ENCODE results near the gene RIMS4. TPM values are rescaled to one million over a fixed set of nuclear protein-coding genes. Genes with fewer than 3 reads are reported as not detected.

Gene RIMS4
- 0.85 TPM for polyA plus RNA-seq (2013, experiment 1 of 2)
- polyA plus RNA-seq (2013, experiment 2 of 2) = 0.66 TPM

- Histone ChIP-seq H3K4me1 (ENCODE audit: control insufficient read depth, insufficient read depth, low read length, poor library complexity, severe bottlenecking) (peaks cover 3% of the 10 kb centered on the region), H3K9me3 (ENCODE audit: control insufficient read depth, low read length) (no peaks in the 10 kb centered on the region), H3K27ac (ENCODE audit: low read depth, low read length, severe bottlenecking) (no peak within 1 kb of the TSS), H3K36me3 (ENCODE audit: control insufficient read depth, insufficient read depth, low read length) (no peaks in the 10 kb centered on the region), H3K4me3 (ENCODE audit: extremely low read depth, insufficient read depth, low read length, poor library complexity, severe bottlenecking) (peak within 1 kb of the TSS; percentile 34)
- WGBS, 2 experiments (ENCODE audit: insufficient coverage in 2 of 2) = 9% methylated on average over 56 to 57 of the region's 89 CpGs
Measured at GRCh38 chr20:44810391-44811149, at the start of gene RIMS4. Gene RIMS4, minus strand, starts transcription at chr20:44810546. Its CDS starts 275 bp downstream, at chr20:44810271.

DNA sequence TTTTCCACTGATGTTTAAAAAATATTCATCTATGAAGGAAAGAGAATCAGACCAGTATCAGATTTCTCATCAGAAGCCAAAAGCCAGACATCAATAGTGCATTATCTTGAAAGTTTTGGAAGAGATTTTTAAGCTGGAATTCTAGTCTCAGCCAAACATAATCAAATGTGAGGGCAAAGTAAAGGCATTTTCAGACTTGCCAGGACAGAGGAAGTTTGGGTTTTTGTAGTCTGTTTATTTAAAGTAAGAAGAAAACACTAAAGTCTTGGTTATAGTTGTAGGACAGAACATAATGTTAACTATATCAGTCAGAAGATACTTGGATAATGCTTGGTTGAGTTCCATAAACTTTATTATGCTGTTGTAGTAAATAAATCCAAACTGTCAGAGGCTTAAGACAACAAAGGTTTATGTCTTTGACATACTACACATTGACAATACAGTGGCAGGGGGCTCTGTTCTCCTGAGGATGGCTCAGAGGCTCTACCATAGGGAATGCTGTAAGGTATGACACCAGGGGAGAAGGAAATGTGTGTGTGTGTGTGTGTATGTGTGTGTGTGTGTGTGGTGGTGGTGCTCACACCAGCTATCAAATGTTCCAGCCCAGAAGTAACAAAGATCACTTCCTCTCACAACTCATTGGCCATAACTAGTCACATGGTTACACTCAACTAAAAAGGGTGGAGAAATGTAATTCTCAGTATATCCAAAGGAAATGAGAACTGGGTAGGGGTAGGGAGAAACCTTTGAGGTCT is 48.4 kb upstream of the RIMS4 start:
- Histone ChIP-seq H3K4me3 (ENCODE audit: extremely low read depth, insufficient read depth, low read length, poor library complexity, severe bottlenecking) (no peak overlapping the region), H3K27ac (ENCODE audit: low read depth, low read length, severe bottlenecking) (no peak overlapping the region), H3K36me3 (ENCODE audit: control insufficient read depth, insufficient read depth, low read length) (no peaks in the 10 kb centered on the region), H3K9me3 (ENCODE audit: control insufficient read depth, low read length) (no peaks in the 10 kb centered on the region), H3K4me1 (ENCODE audit: control insufficient read depth, insufficient read depth, low read length, poor library complexity, severe bottlenecking) (peaks cover 8% of the 10 kb centered on the region)

GRCh38 chr20:44856856-44857448 is 46.6 kb upstream of the RIMS4 start:
- 93 to 95% methylated on average over 6 of the region's 6 CpGs for WGBS, 2 experiments (ENCODE audit: insufficient coverage in 2 of 2)
- no peak overlapping the region for H3K27ac ChIP-seq (ENCODE audit: low read depth, low read length, severe bottlenecking)
- H3K36me3 ChIP-seq (ENCODE audit: control insufficient read depth, insufficient read depth, low read length) = no peaks in the 10 kb centered on the region
- peaks cover 5% of the 10 kb centered on the region for H3K4me1 ChIP-seq (ENCODE audit: control insufficient read depth, insufficient read depth, low read length, poor library complexity, severe bottlenecking)
- H3K4me3 ChIP-seq (ENCODE audit: extremely low read depth, insufficient read depth, low read length, poor library complexity, severe bottlenecking) = no peak overlapping the region
- H3K9me3 ChIP-seq (ENCODE audit: control insufficient read depth, low read length) = no peaks in the 10 kb centered on the region

DNA sequence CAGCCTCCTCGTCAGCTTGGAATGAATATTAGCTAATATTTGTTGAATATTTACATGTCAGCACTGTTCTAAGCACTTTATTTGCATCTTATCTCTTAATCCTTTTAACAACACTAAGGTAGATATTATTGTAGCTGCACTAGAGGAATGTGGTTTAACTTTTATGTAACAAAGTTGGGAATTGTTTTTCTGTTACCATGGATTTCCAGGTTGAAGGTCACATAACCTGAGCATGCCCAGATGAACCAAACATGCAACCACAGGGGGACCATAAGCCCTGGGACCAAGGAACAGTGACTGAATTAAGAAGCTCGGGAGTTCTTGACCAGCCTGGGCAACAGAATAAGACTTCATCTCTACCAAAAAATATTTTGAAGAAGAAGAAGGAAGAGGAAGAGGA is 46.1 kb upstream of the RIMS4 start:
- no peak overlapping the region for H3K27ac ChIP-seq (ENCODE audit: low read depth, low read length, severe bottlenecking)
- no peak overlapping the region for H3K4me3 ChIP-seq (ENCODE audit: extremely low read depth, insufficient read depth, low read length, poor library complexity, severe bottlenecking)
- no peaks in the 10 kb centered on the region for H3K9me3 ChIP-seq (ENCODE audit: control insufficient read depth, low read length)
- no peaks in the 10 kb centered on the region for H3K36me3 ChIP-seq (ENCODE audit: control insufficient read depth, insufficient read depth, low read length)
- peaks cover 2% of the 10 kb centered on the region for H3K4me1 ChIP-seq (ENCODE audit: control insufficient read depth, insufficient read depth, low read length, poor library complexity, severe bottlenecking)
- WGBS, 2 experiments (ENCODE audit: insufficient coverage in 2 of 2) = no CpG with 5 or more reads among the region's 2 CpGs

DNA sequence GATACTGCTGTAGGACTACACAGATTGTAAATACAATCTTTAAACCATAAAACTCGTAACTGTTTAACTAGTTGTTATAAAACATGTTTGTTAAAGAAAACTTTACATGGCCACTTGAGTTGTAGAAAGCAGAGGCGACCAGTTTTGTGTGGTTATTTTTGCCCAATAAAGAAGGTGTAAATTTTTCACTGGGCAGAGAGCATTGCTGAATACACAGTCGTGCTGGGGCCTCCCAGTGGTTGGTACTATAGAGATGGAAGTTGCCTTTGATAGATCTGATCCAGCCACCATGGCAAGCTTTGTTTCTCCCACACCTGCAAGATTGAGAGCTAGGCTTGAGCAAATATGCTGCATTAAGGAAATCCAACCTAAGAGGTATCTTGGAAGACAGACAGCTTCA is 41.2 kb upstream of the RIMS4 start:
- WGBS, 2 experiments (ENCODE audit: insufficient coverage in 2 of 2) = 57 to 72% methylated on average over 1 to 2 of the region's 3 CpGs
- no peak overlapping the region for H3K27ac ChIP-seq (ENCODE audit: low read depth, low read length, severe bottlenecking)
- no peaks in the 10 kb centered on the region for H3K36me3 ChIP-seq (ENCODE audit: control insufficient read depth, insufficient read depth, low read length)
- no peaks in the 10 kb centered on the region for H3K4me1 ChIP-seq (ENCODE audit: control insufficient read depth, insufficient read depth, low read length, poor library complexity, severe bottlenecking)
- no peak overlapping the region for H3K4me3 ChIP-seq (ENCODE audit: extremely low read depth, insufficient read depth, low read length, poor library complexity, severe bottlenecking)
- no peaks in the 10 kb centered on the region for H3K9me3 ChIP-seq (ENCODE audit: control insufficient read depth, low read length)

DNA sequence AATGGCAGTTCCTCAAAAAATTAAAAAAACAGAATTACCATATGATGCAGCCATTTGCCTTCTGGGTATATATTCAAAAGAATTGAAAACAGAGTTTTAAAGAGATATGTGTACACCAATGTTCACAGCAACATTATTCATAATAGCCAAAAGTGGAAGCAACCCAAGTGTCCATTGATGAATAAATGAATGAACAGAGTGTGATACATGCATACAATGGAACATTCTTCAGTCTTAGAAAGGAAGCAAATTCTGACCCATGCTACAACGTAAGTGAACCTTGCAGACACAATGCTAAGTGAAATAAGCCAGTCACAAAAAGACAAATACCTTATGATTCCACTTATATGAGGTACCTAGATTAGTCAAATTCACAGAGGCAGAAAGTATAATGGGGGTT is 40.5 kb upstream of the RIMS4 start:
- no peaks in the 10 kb centered on the region for H3K36me3 ChIP-seq (ENCODE audit: control insufficient read depth, insufficient read depth, low read length)
- no peak overlapping the region for H3K4me3 ChIP-seq (ENCODE audit: extremely low read depth, insufficient read depth, low read length, poor library complexity, severe bottlenecking)
- WGBS, 2 experiments (ENCODE audit: insufficient coverage in 2 of 2) = no CpG with 5 or more reads among the region's 1 CpG
- no peak overlapping the region for H3K27ac ChIP-seq (ENCODE audit: low read depth, low read length, severe bottlenecking)
- no peaks in the 10 kb centered on the region for H3K9me3 ChIP-seq (ENCODE audit: control insufficient read depth, low read length)
- no peaks in the 10 kb centered on the region for H3K4me1 ChIP-seq (ENCODE audit: control insufficient read depth, insufficient read depth, low read length, poor library complexity, severe bottlenecking)

GRCh38 chr20:44850272-44850671 is 39.9 kb upstream of the RIMS4 start:
- Histone ChIP-seq H3K9me3 (ENCODE audit: control insufficient read depth, low read length) (no peaks in the 10 kb centered on the region), H3K4me3 (ENCODE audit: extremely low read depth, insufficient read depth, low read length, poor library complexity, severe bottlenecking) (no peak overlapping the region), H3K36me3 (ENCODE audit: control insufficient read depth, insufficient read depth, low read length) (no peaks in the 10 kb centered on the region), H3K4me1 (ENCODE audit: control insufficient read depth, insufficient read depth, low read length, poor library complexity, severe bottlenecking) (no peaks in the 10 kb centered on the region), H3K27ac (ENCODE audit: low read depth, low read length, severe bottlenecking) (no peak overlapping the region)
- 75 to 91% methylated on average over 2 to 3 of the region's 3 CpGs for WGBS, 2 experiments (ENCODE audit: insufficient coverage in 2 of 2)

GRCh38 chr20:44849703-44850102 is 39.4 kb upstream of the RIMS4 start:
- Histone ChIP-seq H3K27ac (ENCODE audit: low read depth, low read length, severe bottlenecking) (no peak overlapping the region), H3K9me3 (ENCODE audit: control insufficient read depth, low read length) (no peaks in the 10 kb centered on the region), H3K36me3 (ENCODE audit: control insufficient read depth, insufficient read depth, low read length) (no peaks in the 10 kb centered on the region), H3K4me3 (ENCODE audit: extremely low read depth, insufficient read depth, low read length, poor library complexity, severe bottlenecking) (no peak overlapping the region), H3K4me1 (ENCODE audit: control insufficient read depth, insufficient read depth, low read length, poor library complexity, severe bottlenecking) (no peaks in the 10 kb centered on the region)
- WGBS, 2 experiments (ENCODE audit: insufficient coverage in 2 of 2) = 100% methylated on average over 1 of the region's 1 CpG; no CpG with 5 or more reads in 1 of the 2 experiments

GRCh38 chr20:44848254-44849015 is 38.1 kb upstream of the RIMS4 start:
- H3K36me3 ChIP-seq (ENCODE audit: control insufficient read depth, insufficient read depth, low read length) = no peaks in the 10 kb centered on the region
- H3K4me1 ChIP-seq (ENCODE audit: control insufficient read depth, insufficient read depth, low read length, poor library complexity, severe bottlenecking) = no peaks in the 10 kb centered on the region
- no peaks in the 10 kb centered on the region for H3K9me3 ChIP-seq (ENCODE audit: control insufficient read depth, low read length)
- 77 to 100% methylated on average over 2 to 3 of the region's 4 CpGs for WGBS, 2 experiments (ENCODE audit: insufficient coverage in 2 of 2)
- H3K27ac ChIP-seq (ENCODE audit: low read depth, low read length, severe bottlenecking) = no peak overlapping the region
- no peak overlapping the region for H3K4me3 ChIP-seq (ENCODE audit: extremely low read depth, insufficient read depth, low read length, poor library complexity, severe bottlenecking)

- Histone ChIP-seq H3K27ac (ENCODE audit: low read depth, low read length, severe bottlenecking) (no peak overlapping the region), H3K9me3 (ENCODE audit: control insufficient read depth, low read length) (no peaks in the 10 kb centered on the region), H3K4me1 (ENCODE audit: control insufficient read depth, insufficient read depth, low read length, poor library complexity, severe bottlenecking) (no peaks in the 10 kb centered on the region), H3K36me3 (ENCODE audit: control insufficient read depth, insufficient read depth, low read length) (no peaks in the 10 kb centered on the region), H3K4me3 (ENCODE audit: extremely low read depth, insufficient read depth, low read length, poor library complexity, severe bottlenecking) (no peak overlapping the region)
- WGBS, 2 experiments (ENCODE audit: insufficient coverage in 2 of 2) = 90 to 91% methylated on average over 3 of the region's 5 CpGs
Measured at GRCh38 chr20:44843876-44844275, 33.5 kb upstream of the RIMS4 start.
